GM13977 (cell line): ENCODE results near the gene STAT3.

ENCODE experiments used
- DNase-seq: peaks from one replicate; pipeline ENCODE4 v3.0.0; 2012; ENCODE audit warnings: low spot score
- CTCF ChIP-seq: IDR thresholded peaks from 2 replicates; pipeline ENCODE4 v1.5.1; 2012; ENCODE audit warnings: mild to moderate bottlenecking, control low read depth; ENCODE audit not compliant: insufficient read depth; ENCODE audit errors: extremely low read depth, missing control alignments
- in situ Hi-C: fragments of 300-500 bp; cut with MboI; formaldehyde crosslinking; loops from one replicate; pipeline ENCODE4 v1.12.0; 2022; ENCODE audit warnings: low sequenced_read_pairs, low pct_unique_long_range_greater_than_20kb, mixed read lengths, inconsistent platforms; ENCODE audit not compliant: unreplicated experiment

The STAT3 gene

DNA sequence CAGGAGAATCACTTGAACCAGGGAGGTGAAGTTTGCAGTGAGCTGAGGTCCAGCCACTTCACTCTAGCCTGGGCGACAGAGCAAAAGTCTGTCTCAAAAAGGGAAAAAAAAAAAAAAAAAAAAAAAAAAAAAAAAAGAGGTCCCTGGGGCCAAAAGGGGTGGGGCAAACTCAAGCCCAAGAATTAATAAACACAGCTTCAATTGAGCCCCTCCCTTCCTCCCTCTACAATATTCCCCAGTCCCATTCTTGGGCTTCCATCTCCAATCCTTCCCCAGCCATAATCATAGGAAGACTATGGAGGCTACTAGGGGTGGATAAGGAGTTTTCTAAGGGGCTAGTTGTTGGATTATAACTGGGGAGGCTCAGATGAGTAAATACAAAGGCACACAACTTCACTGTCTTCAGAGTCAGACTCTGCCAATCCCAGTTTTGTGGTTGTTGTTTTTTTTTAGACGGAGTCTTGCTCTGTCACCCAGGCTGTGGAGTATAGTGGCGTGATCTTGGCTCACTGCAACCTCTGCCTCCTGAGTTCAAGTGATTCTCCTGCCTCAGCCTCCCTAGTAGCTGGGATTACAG, 25.3 kb upstream of the STAT3 start:
- no peak for DNase-seq
- TF ChIP-seq CTCF: no peak
- in situ Hi-C loops: no loop called here

DNA sequence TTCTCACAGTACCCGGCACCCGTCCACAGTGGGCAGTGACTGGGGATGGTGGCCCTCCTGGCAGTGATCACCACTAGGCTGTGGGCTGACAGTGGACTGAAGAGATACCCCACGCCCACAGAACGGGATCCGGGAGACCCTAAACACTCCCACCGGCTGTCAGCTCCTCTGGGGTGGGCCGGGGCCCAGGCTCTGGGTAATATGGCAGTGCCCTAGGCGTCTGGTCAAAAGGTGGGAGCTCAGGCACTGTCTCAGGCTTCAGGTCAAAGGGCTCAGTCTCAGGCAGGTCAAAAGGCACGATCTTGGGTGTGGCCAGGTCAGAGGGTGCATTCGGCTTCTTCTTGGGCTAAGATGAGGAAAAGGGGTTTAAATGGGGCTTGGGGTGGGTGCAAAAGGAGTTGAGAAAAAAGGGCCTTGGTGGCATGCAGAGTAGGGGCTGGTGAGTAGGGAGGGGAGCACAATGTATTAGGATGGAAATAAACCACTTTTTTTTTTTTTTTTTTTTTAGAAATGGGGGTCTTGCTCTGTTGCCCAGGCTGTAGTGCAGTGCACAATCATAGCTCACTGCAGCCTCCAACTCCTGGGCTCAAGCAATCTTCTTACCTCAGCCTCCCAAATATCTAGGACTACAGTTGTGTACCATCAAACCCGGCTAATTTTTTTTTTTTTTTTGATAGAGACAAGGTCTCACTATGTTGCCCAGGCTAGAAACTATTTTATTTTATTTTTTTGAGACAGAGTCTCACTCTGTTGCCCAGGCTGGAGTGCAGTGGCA, 23.9 kb upstream of the STAT3 start:
- DNase-seq: no peak
- in situ Hi-C loops: no loop called here
- no peak for TF ChIP-seq CTCF

DNA sequence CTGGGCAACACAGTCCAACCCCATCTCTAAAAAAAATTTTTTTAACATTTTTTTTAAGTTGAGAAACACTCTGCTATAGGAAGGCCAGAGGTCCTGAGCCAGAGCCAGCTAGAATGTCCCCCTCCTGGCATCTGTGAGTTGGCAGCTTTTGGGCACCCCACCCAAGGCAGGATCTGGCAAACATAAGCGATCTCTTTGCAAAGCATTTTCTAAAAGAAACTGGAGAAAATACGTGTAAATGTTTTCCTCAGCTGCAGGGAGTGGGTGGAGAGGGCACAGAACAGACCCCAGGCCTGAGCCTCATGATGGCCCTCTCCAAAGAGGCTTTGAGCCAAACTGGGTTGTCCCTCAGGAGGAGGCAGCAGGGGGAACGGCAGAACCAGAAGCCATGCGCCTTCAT, 23.1 kb upstream of the STAT3 start:
- in situ Hi-C loops: no loop called here
- TF ChIP-seq CTCF: no peak
- DNase-seq: no peak

DNA sequence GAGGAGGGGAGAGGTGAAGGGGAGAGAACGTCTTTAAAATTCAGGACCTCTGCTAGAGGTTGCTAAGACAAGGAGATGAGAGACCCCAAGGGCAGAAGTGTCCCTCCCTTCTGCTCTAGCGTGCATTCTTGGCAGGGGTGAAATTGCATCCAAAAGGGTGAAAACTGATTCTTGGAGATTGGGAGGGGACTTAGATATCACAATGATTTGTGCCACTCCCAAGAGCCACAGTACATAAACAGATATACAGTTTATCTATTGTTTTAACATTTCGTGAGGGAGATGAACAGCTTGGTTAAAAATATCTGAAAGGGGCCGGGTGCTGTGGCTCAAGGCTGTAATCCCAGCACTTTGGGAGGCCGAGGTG, 22.1 kb upstream of the STAT3 start:
- no peak for TF ChIP-seq CTCF
- no peak for DNase-seq
- in situ Hi-C loops: no loop called here

- TF ChIP-seq CTCF: no peak
- in situ Hi-C loops: no loop called here
- DNase-seq: no peak
These were observed 21.5 kb upstream of the STAT3 start for GRCh38 chr17:42409523-42410318.

DNA sequence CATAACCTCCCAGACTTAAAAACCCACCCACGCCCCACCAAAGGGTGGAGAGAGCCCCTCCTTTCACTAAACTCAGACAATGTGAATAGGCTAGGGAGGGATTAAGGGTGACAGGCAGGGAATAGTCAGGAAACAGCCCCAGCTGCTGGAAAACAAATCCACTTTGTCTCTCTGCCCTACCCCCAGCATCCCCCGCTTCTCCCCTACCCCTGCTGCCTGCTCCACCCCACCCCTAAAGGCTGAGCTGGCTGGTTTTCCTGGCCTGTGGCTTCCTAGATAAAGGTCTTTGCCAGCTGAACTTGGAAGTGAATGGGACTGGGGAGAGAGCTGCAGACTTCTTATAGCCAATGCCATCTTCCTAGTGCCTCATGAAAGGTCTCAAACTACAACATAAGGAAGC, 19.8 kb upstream of the STAT3 start:
- in situ Hi-C loops: no loop called here
- DNase-seq: no peak

More for the DNA sequence above, 19.8 kb upstream of the STAT3 start:
- TF ChIP-seq CTCF: no peak
